WERI-Rb-1 (cell line): ENCODE data around the gene IMPDH1.
A peak's percentile ranks its signal among the peaks of the same experiment; 100 is the strongest.

Experiments
- DNase-seq: peaks from one replicate; pipeline ENCODE4 v3.0.0-alpha.2; 2020
- H3K27ac ChIP-seq: fragments of 250-450 bp; sonication (Bioruptor Pico); 2 replicates; pipeline ENCODE4 v1.5.1; 2020; ENCODE audit warnings: mild to moderate bottlenecking, moderate library complexity
- H3K27me3 ChIP-seq: fragments of 250-450 bp; sonication (Bioruptor Pico); 2 replicates; pipeline ENCODE4 v1.5.1; 2021; ENCODE audit warnings: mild to moderate bottlenecking, low read depth, moderate library complexity; ENCODE audit not compliant: insufficient read depth, severe bottlenecking
- H3K36me3 ChIP-seq: fragments of 250-450 bp; sonication (Bioruptor Pico); 2 replicates; pipeline ENCODE4 v1.5.1; 2020; ENCODE audit warnings: mild to moderate bottlenecking, moderate library complexity
- H3K4me3 ChIP-seq: 2 replicates; pipeline ENCODE4 v1.5.1; 2011; ENCODE audit warnings: low read depth, mild to moderate bottlenecking, control low read depth, low read length
- H3K9me3 ChIP-seq: fragments of 250-450 bp; sonication (Bioruptor Pico); 2 replicates; pipeline ENCODE4 v1.5.1; 2021; ENCODE audit warnings: mild to moderate bottlenecking, moderate library complexity; ENCODE audit not compliant: severe bottlenecking
- TF ChIP-seq, protein P1 (sequence below): IDR thresholded peaks from 2 replicates; pipeline ENCODE4 v1.5.1; 2011; ENCODE audit warnings: low read depth, mild to moderate bottlenecking, control low read depth, inconsistent platforms, low read length

Gene IMPDH1

DNA sequence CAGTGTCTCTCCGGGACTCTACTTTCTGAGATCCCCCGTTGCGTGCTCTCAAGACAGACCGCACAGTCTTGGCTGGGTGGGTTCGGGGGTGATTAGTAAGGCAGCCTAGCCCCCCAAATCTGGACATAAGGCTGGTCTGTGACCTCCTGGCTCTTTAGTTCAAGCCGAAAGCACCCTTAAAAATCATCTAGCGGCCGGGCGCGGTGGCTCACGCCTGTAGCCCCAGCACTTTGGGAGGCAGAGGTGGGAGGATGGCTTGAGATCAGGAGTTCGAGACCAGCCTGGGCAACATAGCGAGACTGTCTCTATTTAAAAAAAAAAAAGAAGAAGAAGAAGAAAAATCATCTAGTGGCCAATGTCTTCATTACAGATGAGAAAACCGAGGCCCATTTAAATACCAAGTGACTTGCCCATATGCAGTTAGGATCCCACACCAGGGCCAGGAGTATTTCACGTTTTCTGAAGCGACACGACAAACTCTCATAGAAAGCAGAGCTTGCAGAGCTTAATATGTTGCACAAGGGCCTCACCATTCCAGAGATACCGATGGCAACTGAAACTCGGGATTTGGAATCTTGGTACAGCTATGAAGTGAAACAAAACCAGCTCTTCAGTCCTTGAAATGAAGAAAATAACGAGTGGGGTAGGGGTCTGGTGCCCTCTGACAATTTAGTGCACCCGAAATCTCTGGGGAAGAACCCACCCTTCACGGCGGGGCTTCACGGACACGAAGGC, 45.2 kb upstream of the IMPDH1 start:
- H3K4me3 ChIP-seq, result peak overlapping the region; percentile 99
- no peaks in the 10 kb centered on the region for H3K27me3 ChIP-seq
- TF ChIP-seq, protein P1, sequence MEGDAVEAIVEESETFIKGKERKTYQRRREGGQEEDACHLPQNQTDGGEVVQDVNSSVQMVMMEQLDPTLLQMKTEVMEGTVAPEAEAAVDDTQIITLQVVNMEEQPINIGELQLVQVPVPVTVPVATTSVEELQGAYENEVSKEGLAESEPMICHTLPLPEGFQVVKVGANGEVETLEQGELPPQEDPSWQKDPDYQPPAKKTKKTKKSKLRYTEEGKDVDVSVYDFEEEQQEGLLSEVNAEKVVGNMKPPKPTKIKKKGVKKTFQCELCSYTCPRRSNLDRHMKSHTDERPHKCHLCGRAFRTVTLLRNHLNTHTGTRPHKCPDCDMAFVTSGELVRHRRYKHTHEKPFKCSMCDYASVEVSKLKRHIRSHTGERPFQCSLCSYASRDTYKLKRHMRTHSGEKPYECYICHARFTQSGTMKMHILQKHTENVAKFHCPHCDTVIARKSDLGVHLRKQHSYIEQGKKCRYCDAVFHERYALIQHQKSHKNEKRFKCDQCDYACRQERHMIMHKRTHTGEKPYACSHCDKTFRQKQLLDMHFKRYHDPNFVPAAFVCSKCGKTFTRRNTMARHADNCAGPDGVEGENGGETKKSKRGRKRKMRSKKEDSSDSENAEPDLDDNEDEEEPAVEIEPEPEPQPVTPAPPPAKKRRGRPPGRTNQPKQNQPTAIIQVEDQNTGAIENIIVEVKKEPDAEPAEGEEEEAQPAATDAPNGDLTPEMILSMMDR, result no peak
- H3K9me3 ChIP-seq, result no peaks in the 10 kb centered on the region
- H3K36me3 ChIP-seq, result peaks cover 25% of the 10 kb centered on the region
- peak overlapping the region; percentile 95 for H3K27ac ChIP-seq
- DNase-seq, result no peak

DNA sequence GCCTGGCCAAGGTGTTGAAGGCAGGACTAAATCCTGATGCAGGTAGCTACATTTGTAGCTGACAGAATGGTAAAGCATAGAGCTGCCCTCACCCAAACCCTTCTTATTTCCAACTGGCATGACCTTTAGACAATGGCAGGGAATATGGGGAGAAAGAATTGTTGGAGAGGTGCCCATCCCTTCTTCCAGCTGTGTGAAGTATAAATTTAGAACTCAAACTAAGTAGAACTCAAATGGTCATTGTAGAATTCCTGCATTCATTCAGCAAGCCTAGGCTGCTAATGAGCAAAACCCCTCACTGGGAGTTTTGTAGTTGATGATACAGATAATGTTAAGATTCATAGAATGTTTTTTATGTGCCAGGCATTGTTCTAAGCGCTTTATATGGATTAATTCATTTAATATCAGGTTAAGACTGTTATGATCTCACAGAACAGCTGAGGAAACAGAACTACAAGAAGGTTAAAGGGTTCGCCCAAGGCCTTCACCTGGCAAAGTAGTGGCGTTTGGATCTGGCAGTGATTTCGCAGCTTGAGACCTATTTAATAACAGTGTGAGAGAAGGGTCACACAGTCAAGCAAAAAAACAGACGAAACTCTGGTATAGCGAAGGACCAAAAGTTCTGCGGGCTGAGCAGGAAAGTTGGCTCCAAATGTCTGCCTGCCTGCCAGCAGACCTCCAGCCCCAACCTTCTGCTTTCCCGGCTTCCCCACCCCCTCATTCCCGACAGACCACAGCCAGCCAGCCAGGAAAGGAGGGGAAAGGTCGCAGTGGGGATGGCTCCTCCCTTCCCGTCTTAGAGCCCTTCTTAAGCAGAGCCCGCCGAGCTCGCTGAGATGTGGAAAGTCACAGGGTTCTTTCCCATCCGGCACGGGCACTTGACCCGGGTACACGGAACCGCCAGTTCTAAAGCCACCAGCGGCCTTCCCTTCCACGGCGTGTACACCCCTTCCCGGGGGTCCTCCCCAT, 44.3 kb upstream of the IMPDH1 start:
- TF ChIP-seq, protein P1, result no peak
- Histone ChIP-seq H3K4me3 (peak overlapping the region; percentile 1; the same call in 1 of the 2 replicates), H3K27ac (peak overlapping the region; percentile 95), H3K9me3 (no peaks in the 10 kb centered on the region), H3K27me3 (no peaks in the 10 kb centered on the region), H3K36me3 (peaks cover 21% of the 10 kb centered on the region)
- peak; percentile 91 for DNase-seq

DNA sequence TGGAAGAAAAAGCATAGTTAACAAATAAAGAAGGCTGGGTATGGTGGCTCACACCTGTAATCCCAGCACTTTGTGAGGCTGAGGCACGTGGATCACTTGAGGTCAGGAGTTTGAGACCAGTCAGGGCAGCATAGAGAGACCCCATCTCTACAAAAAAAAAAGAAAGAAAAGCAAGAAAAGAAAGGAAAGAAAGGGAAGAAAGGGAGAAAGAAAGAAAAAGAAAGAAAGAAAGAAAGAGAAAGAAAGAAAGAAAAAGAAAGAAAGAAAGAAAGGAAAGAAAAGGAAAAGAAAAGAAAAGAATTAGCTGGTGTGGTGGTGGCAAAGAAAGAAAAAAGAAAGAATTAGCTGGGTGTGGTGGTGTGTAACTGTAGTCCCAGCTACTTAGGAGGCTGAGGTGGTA, 42.8 kb upstream of the IMPDH1 start:
- Histone ChIP-seq H3K27ac (no peak overlapping the region), H3K36me3 (peaks cover 7% of the 10 kb centered on the region), H3K27me3 (no peaks in the 10 kb centered on the region), H3K9me3 (no peaks in the 10 kb centered on the region), H3K4me3 (no peak overlapping the region)
- DNase-seq, result no peak
- TF ChIP-seq, protein P1, result no peak

DNA sequence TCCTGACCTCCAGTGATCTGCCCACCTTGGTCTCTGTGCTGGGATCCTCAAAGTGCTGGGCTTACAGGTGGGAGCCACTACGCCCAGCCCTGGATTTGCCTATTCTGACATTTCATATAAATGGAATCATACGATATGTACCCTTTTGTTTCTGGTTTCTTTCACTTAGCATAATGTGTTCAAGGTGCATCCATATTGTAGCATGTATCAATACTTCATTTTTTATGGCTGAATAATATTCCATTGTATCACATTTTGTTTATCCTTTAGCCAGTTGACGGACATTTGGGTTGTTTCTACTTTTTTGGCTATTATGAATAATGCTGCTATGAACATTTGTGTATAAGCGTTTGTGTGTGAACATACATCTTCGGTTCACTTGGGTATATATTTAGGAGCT, 41.1 kb upstream of the IMPDH1 start:
- no peaks in the 10 kb centered on the region for H3K9me3 ChIP-seq
- no peak overlapping the region for H3K4me3 ChIP-seq
- DNase-seq, result no peak
- TF ChIP-seq, protein P1, result no peak
- H3K27ac ChIP-seq, result no peak overlapping the region
- H3K27me3 ChIP-seq, result no peaks in the 10 kb centered on the region
- H3K36me3 ChIP-seq, result no peaks in the 10 kb centered on the region

DNA sequence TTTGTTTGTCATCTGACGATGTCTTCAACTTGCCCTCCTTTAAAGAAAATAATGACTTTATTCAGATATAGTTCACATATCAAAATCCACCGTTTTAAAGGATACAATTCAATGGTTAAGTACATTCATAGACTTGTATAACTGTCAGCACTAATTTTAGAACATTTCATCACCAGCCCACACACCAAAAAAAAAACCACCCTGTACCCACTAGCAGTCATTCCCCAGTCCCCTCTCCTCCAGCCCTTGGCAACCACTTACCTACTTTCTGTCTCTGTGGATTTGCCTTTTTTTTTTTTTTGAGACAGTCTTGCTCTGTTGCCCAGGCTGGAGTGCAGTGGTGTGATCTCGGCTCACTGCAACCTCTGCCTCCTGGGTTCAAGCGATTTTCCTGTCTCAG, 40.6 kb upstream of the IMPDH1 start:
- Histone ChIP-seq H3K27me3 (no peaks in the 10 kb centered on the region), H3K36me3 (no peaks in the 10 kb centered on the region), H3K4me3 (no peak overlapping the region), H3K27ac (no peak overlapping the region), H3K9me3 (no peaks in the 10 kb centered on the region)
- no peak for DNase-seq
- TF ChIP-seq, protein P1, result no peak
